Effector memory CD4-positive, alpha-beta T cell (primary cell): ENCODE data around the gene ASB18.

Experiments used
- DNase-seq, 3 donors: peaks; one replicate each; pipeline ENCODE4 v3.0.0-alpha.2; 2020
- H3K27ac ChIP-seq: 2 replicates; pipeline ENCODE4 v1.7.0; 2013; ENCODE audit warnings: mild to moderate bottlenecking, low read length, moderate library complexity; ENCODE audit not compliant: insufficient read depth, poor library complexity, severe bottlenecking
- H3K27me3 ChIP-seq: replicated peaks from 2 replicates; pipeline ENCODE4 v1.7.0; 2013; ENCODE audit warnings: mild to moderate bottlenecking, low read length; ENCODE audit not compliant: insufficient read depth, control insufficient read depth, poor library complexity, severe bottlenecking
- H3K36me3 ChIP-seq: 2 replicates; pipeline ENCODE4 v1.7.0; 2013; ENCODE audit warnings: mild to moderate bottlenecking, low read length, moderate library complexity; ENCODE audit not compliant: control insufficient read depth, insufficient read depth
- H3K4me1 ChIP-seq: 2 replicates; pipeline ENCODE4 v1.7.0; 2013; ENCODE audit warnings: low read length, mild to moderate bottlenecking; ENCODE audit not compliant: control insufficient read depth, insufficient read depth, poor library complexity, severe bottlenecking
- H3K4me3 ChIP-seq: 2 replicates; pipeline ENCODE4 v1.7.0; 2013; ENCODE audit warnings: low read length, low read depth, mild to moderate bottlenecking; ENCODE audit not compliant: insufficient read depth, poor library complexity, severe bottlenecking
- H3K9me3 ChIP-seq: 2 replicates; pipeline ENCODE4 v1.7.0; 2013; ENCODE audit warnings: mild to moderate bottlenecking, low read length, moderate library complexity; ENCODE audit not compliant: control insufficient read depth

ASB18 gene

GRCh38 chr2:236164925-236165841 is 99.0 kb downstream of the ASB18 start:
- no peak overlapping the region for H3K4me3 ChIP-seq
- no peak overlapping the region for H3K27ac ChIP-seq
- H3K9me3 ChIP-seq = no peaks in the 10 kb centered on the region
- H3K27me3 ChIP-seq = peaks cover 49% of the 10 kb centered on the region
- DNase-seq = no peak
- peaks cover 3% of the 10 kb centered on the region for H3K4me1 ChIP-seq
- H3K36me3 ChIP-seq = no peaks in the 10 kb centered on the region

GRCh38 chr2:236164201-236164924 is 99.8 kb downstream of the ASB18 start:
- peaks cover 3% of the 10 kb centered on the region for H3K4me1 ChIP-seq
- H3K27ac ChIP-seq = no peak overlapping the region
- no peaks in the 10 kb centered on the region for H3K9me3 ChIP-seq
- H3K27me3 ChIP-seq = peaks cover 49% of the 10 kb centered on the region
- no peak overlapping the region for H3K4me3 ChIP-seq
- no peak for DNase-seq
- H3K36me3 ChIP-seq = no peaks in the 10 kb centered on the region

- DNase-seq = no peak
- peaks cover 3% of the 10 kb centered on the region for H3K4me1 ChIP-seq
- H3K27ac ChIP-seq = no peak overlapping the region
- no peaks in the 10 kb centered on the region for H3K9me3 ChIP-seq
- peaks cover 45% of the 10 kb centered on the region for H3K27me3 ChIP-seq
- no peaks in the 10 kb centered on the region for H3K36me3 ChIP-seq
- no peak overlapping the region for H3K4me3 ChIP-seq
These were observed 100.6 kb downstream of the ASB18 start for GRCh38 chr2:236163471-236164200.

GRCh38 chr2:236162882-236163470 is 101.2 kb downstream of the ASB18 start:
- no peak for DNase-seq
- Histone ChIP-seq H3K4me3 (no peak overlapping the region), H3K9me3 (no peaks in the 10 kb centered on the region), H3K27me3 (peaks cover 39% of the 10 kb centered on the region), H3K27ac (no peak overlapping the region), H3K4me1 (peaks cover 3% of the 10 kb centered on the region), H3K36me3 (no peaks in the 10 kb centered on the region)

- DNase-seq = no peak
- peaks cover 3% of the 10 kb centered on the region for H3K4me1 ChIP-seq
- H3K27me3 ChIP-seq = peaks cover 31% of the 10 kb centered on the region
- H3K9me3 ChIP-seq = no peaks in the 10 kb centered on the region
- H3K27ac ChIP-seq = no peak overlapping the region
- no peak overlapping the region for H3K4me3 ChIP-seq
- no peaks in the 10 kb centered on the region for H3K36me3 ChIP-seq
These were observed 102.0 kb downstream of the ASB18 start for GRCh38 chr2:236162031-236162845.

GRCh38 chr2:236161531-236161930 is 102.7 kb downstream of the ASB18 start:
- no peak overlapping the region for H3K4me3 ChIP-seq

GRCh38 chr2:236161082-236161462 is 103.1 kb downstream of the ASB18 start:
- peaks cover 21% of the 10 kb centered on the region for H3K27me3 ChIP-seq
- H3K36me3 ChIP-seq = no peaks in the 10 kb centered on the region
- peaks cover 3% of the 10 kb centered on the region for H3K4me1 ChIP-seq
- no peaks in the 10 kb centered on the region for H3K9me3 ChIP-seq
- DNase-seq = no peak
- H3K4me3 ChIP-seq = no peak overlapping the region
- no peak overlapping the region for H3K27ac ChIP-seq

More at GRCh38 chr2:236161531-236161930, 102.7 kb downstream of the ASB18 start:
- DNase-seq = no peak
- no peaks in the 10 kb centered on the region for H3K36me3 ChIP-seq
- no peaks in the 10 kb centered on the region for H3K9me3 ChIP-seq
- H3K27ac ChIP-seq = no peak overlapping the region
- peaks cover 24% of the 10 kb centered on the region for H3K27me3 ChIP-seq
- H3K4me1 ChIP-seq = peaks cover 3% of the 10 kb centered on the region

- Histone ChIP-seq H3K9me3 (no peaks in the 10 kb centered on the region), H3K27ac (no peak overlapping the region), H3K4me1 (peaks cover 3% of the 10 kb centered on the region), H3K27me3 (peaks cover 15% of the 10 kb centered on the region), H3K36me3 (no peaks in the 10 kb centered on the region), H3K4me3 (no peak overlapping the region)
- no peak for DNase-seq
These were observed 103.7 kb downstream of the ASB18 start for GRCh38 chr2:236160366-236161081.
